MV-4-11 (cell line): ENCODE results near the gene PLCH1.

Source experiments
- DNase-seq: peaks from one replicate; lab custom pipeline; 2025; lab: John Stamatoyannopoulos, UW

PLCH1 gene

GRCh38 chr3:155481591-155481990 is 263.3 kb downstream of the PLCH1 start:
- DNase-seq, result no peak

GRCh38 chr3:155481089-155481488 is 263.8 kb downstream of the PLCH1 start:
- DNase-seq, result no peak

GRCh38 chr3:155465664-155466063 is 279.2 kb downstream of the PLCH1 start:
- no peak for DNase-seq

GRCh38 chr3:155462672-155463071 is 282.2 kb downstream of the PLCH1 start:
- DNase-seq, result peak; percentile 1

GRCh38 chr3:155457591-155457990 is 287.3 kb downstream of the PLCH1 start:
- DNase-seq, result no peak

GRCh38 chr3:155455765-155456164 is 289.1 kb downstream of the PLCH1 start:
- DNase-seq, result no peak

- DNase-seq, result no peak
These were observed 291.4 kb downstream of the PLCH1 start for GRCh38 chr3:155453512-155453911.

GRCh38 chr3:155449613-155450267 is 295.1 kb downstream of the PLCH1 start:
- no peak for DNase-seq

GRCh38 chr3:155448531-155448930 is 296.3 kb downstream of the PLCH1 start:
- no peak for DNase-seq

- no peak for DNase-seq
These were observed 298.5 kb downstream of the PLCH1 start for GRCh38 chr3:155446366-155446765.

- DNase-seq, result no peak
These were observed 300.1 kb downstream of the PLCH1 start for GRCh38 chr3:155444771-155445170.

GRCh38 chr3:155443815-155444214 is 301.1 kb downstream of the PLCH1 start:
- DNase-seq, result no peak

GRCh38 chr3:155442072-155442471 is 302.8 kb downstream of the PLCH1 start:
- no peak for DNase-seq

GRCh38 chr3:155441506-155441905 is 303.4 kb downstream of the PLCH1 start:
- no peak for DNase-seq

GRCh38 chr3:155441026-155441425 is 303.8 kb downstream of the PLCH1 start:
- DNase-seq, result no peak

GRCh38 chr3:155435821-155436220 is 309.1 kb downstream of the PLCH1 start:
- DNase-seq, result no peak

GRCh38 chr3:155431856-155432570 is 312.9 kb downstream of the PLCH1 start:
- DNase-seq, result peak; percentile 34

GRCh38 chr3:155428563-155428962 is 316.3 kb downstream of the PLCH1 start:
- DNase-seq, result no peak

- DNase-seq, result no peak
These were observed 318.2 kb downstream of the PLCH1 start for GRCh38 chr3:155426524-155427230.

- DNase-seq, result no peak
These were observed 319.5 kb downstream of the PLCH1 start for GRCh38 chr3:155425396-155425795.

- DNase-seq, result no peak
These were observed 320.6 kb downstream of the PLCH1 start for GRCh38 chr3:155424323-155424710.

GRCh38 chr3:155423526-155424322 is 321.1 kb downstream of the PLCH1 start:
- peak; percentile 28 for DNase-seq
